ENCODE results near the gene MROH9. TPM values are rescaled to one million over a fixed set of nuclear protein-coding genes. Genes with fewer than 3 reads are reported as not detected.

Gene MROH9
- total RNA-seq, 4 donors from 2014 or later = not detected

- Histone ChIP-seq H3K36me3 (no peaks in the 10 kb centered on the region), H3K27me3 (no peaks in the 10 kb centered on the region), H3K4me1 (no peaks in the 10 kb centered on the region), H3K9me3 (no peaks in the 10 kb centered on the region), H3K4me3 (no peak overlapping the region), H3K27ac (no peak overlapping the region)
- ATAC-seq = no peak
- TF ChIP-seq POLR2A (IDR thresholded peaks at IDR 0.05) (no peak), EP300 (IDR thresholded peaks at IDR 0.05) (no peak), POLR2AphosphoS5 (IDR thresholded peaks at IDR 0.05) (no peak)
- TF ChIP-seq, protein P1, sequence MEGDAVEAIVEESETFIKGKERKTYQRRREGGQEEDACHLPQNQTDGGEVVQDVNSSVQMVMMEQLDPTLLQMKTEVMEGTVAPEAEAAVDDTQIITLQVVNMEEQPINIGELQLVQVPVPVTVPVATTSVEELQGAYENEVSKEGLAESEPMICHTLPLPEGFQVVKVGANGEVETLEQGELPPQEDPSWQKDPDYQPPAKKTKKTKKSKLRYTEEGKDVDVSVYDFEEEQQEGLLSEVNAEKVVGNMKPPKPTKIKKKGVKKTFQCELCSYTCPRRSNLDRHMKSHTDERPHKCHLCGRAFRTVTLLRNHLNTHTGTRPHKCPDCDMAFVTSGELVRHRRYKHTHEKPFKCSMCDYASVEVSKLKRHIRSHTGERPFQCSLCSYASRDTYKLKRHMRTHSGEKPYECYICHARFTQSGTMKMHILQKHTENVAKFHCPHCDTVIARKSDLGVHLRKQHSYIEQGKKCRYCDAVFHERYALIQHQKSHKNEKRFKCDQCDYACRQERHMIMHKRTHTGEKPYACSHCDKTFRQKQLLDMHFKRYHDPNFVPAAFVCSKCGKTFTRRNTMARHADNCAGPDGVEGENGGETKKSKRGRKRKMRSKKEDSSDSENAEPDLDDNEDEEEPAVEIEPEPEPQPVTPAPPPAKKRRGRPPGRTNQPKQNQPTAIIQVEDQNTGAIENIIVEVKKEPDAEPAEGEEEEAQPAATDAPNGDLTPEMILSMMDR (IDR thresholded peaks at IDR 0.05) = no peak
Observed at GRCh38 chr1:170959385-170959784, 24.1 kb downstream of the MROH9 start.

- H3K4me1 ChIP-seq = no peaks in the 10 kb centered on the region
- WGBS, 2 donors (ENCODE audit: low coverage in 1 of 2) = 73 to 83% methylated on average over 3 of the region's 3 CpGs
- H3K27ac ChIP-seq = no peak overlapping the region
- H3K36me3 ChIP-seq = no peaks in the 10 kb centered on the region
- ATAC-seq = no peak
- no peaks in the 10 kb centered on the region for H3K9me3 ChIP-seq
- no peak for TF ChIP-seq EP300 (IDR thresholded peaks at IDR 0.05)
- TF ChIP-seq POLR2A (IDR thresholded peaks at IDR 0.05) = no peak
- TF ChIP-seq, protein P1 (IDR thresholded peaks at IDR 0.05) = no peak
- no peak for TF ChIP-seq POLR2AphosphoS5 (IDR thresholded peaks at IDR 0.05)
- no peak overlapping the region for H3K4me3 ChIP-seq
- no peaks in the 10 kb centered on the region for H3K27me3 ChIP-seq
Observed at GRCh38 chr1:170964506-170964905, 29.2 kb downstream of the MROH9 start.

GRCh38 chr1:170967042-170967910, 31.9 kb downstream of the MROH9 start:
- no peak overlapping the region for H3K27ac ChIP-seq
- TF ChIP-seq POLR2AphosphoS5 (IDR thresholded peaks at IDR 0.05) (no peak), EP300 (IDR thresholded peaks at IDR 0.05) (no peak), POLR2A (IDR thresholded peaks at IDR 0.05) (no peak)
- TF ChIP-seq, protein P1 (IDR thresholded peaks at IDR 0.05) = peak; percentile 45 to 75 (median 70)
- H3K36me3 ChIP-seq = no peaks in the 10 kb centered on the region

DNA sequence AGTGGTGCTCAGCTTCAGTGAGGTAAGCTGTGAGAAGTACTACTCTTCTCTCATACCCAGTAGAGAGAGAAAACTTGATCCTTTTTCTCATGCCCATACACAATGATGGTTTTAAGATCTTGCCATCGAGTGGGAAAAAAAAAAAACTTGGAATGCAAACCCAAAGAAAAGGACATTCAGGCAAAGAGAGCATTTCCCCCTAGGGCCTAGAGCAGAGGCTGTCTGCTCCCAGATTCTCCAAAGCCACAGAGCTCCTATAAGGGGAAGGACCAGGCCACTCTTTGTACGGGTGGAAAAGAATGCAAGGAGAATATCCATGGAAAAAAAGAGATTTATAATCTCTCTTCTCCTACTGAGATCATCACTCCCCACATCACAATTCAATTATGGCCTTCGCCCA, 34.9 kb downstream of the MROH9 start:
- no peaks in the 10 kb centered on the region for H3K27me3 ChIP-seq
- WGBS, 2 donors (ENCODE audit: low coverage in 1 of 2) = 60 to 72% methylated on average over 3 of the region's 3 CpGs
- no peaks in the 10 kb centered on the region for H3K4me1 ChIP-seq
- no peaks in the 10 kb centered on the region for H3K36me3 ChIP-seq
- no peak for ATAC-seq
- peaks cover 0 to under 1% (median 0%) of the 10 kb centered on the region in 3 donors for H3K9me3 ChIP-seq
- no peak for TF ChIP-seq POLR2AphosphoS5 (IDR thresholded peaks at IDR 0.05)
- TF ChIP-seq EP300 (IDR thresholded peaks at IDR 0.05) = no peak
- no peak for TF ChIP-seq POLR2A (IDR thresholded peaks at IDR 0.05)
- TF ChIP-seq, protein P1 (IDR thresholded peaks at IDR 0.05) = no peak
- no peak overlapping the region for H3K4me3 ChIP-seq
- no peak overlapping the region for H3K27ac ChIP-seq

More at GRCh38 chr1:170967042-170967910, 31.9 kb downstream of the MROH9 start:
- 22% methylated on average over 5 of the region's 5 CpGs for WGBS, 2 donors (ENCODE audit: low coverage in 1 of 2)
- Histone ChIP-seq H3K9me3 (no peaks in the 10 kb centered on the region), H3K27me3 (no peaks in the 10 kb centered on the region), H3K4me1 (no peaks in the 10 kb centered on the region), H3K4me3 (no peak overlapping the region)
- peak; percentile 66 for ATAC-seq

- peaks cover 0 to 13% (median 0%) of the 10 kb centered on the region in 3 donors for H3K9me3 ChIP-seq
- TF ChIP-seq EP300 (IDR thresholded peaks at IDR 0.05) (no peak), POLR2A (IDR thresholded peaks at IDR 0.05) (no peak), POLR2AphosphoS5 (IDR thresholded peaks at IDR 0.05) (no peak)
- TF ChIP-seq, protein P1 (IDR thresholded peaks at IDR 0.05) = no peak
- H3K27me3 ChIP-seq = peaks cover 8% of the 10 kb centered on the region
- no CpG with 5 or more reads among the region's 2 CpGs for WGBS, 2 donors (ENCODE audit: low coverage in 1 of 2)
- no peaks in the 10 kb centered on the region for H3K36me3 ChIP-seq
- no peaks in the 10 kb centered on the region for H3K4me1 ChIP-seq
- H3K4me3 ChIP-seq = no peak overlapping the region
- ATAC-seq = no peak
- H3K27ac ChIP-seq = no peak overlapping the region
Observed at GRCh38 chr1:170978371-170978910, 43.1 kb downstream of the MROH9 start.

Data from gastroesophageal sphincter (tissue), 4 donors.